ENCODE data around the gene FAM156B.
A peak's percentile ranks its signal among the peaks of the same experiment; 100 is the strongest.
"Not testable (repeated sequence)": the region's sequence is repeated elsewhere in the genome, so short reads cannot be mapped to it uniquely, and the experiment has no call there.

The FAM156B gene

GRCh38 chrX:52930214-52930613 is 33.1 kb downstream of the FAM156B start:
- not testable (repeated sequence) for FAIRE-seq

- no peak for FAIRE-seq
Observed at GRCh38 chrX:52933213-52933612, 36.1 kb downstream of the FAM156B start.

- FAIRE-seq = no peak
Observed at GRCh38 chrX:52933976-52934703, 37.0 kb downstream of the FAM156B start.

GRCh38 chrX:52934704-52935469 is 37.8 kb downstream of the FAM156B start:
- peak; percentile 72 for FAIRE-seq

GRCh38 chrX:52935470-52935784 is 38.3 kb downstream of the FAM156B start:
- not testable (repeated sequence) for FAIRE-seq

- FAIRE-seq = not testable (repeated sequence)
Observed at GRCh38 chrX:52940704-52941103, 43.6 kb downstream of the FAM156B start.

- not testable (repeated sequence) for FAIRE-seq
Observed at GRCh38 chrX:52941728-52942127, 44.6 kb downstream of the FAM156B start.

- FAIRE-seq = not testable (repeated sequence)
Observed at GRCh38 chrX:52945838-52946494, 48.8 kb downstream of the FAM156B start.

GRCh38 chrX:52947501-52947900 is 50.4 kb downstream of the FAM156B start:
- FAIRE-seq = not testable (repeated sequence)

- not testable (repeated sequence) for FAIRE-seq
Observed at GRCh38 chrX:52948265-52948664, 51.1 kb downstream of the FAM156B start.

GRCh38 chrX:52949325-52949724 is 52.2 kb downstream of the FAM156B start:
- FAIRE-seq = not testable (repeated sequence)

GRCh38 chrX:52949884-52950283 is 52.8 kb downstream of the FAM156B start:
- FAIRE-seq = not testable (repeated sequence)

All from endometrium (tissue), 2 donors.